RPMI8226 (cell line): ENCODE measurements around the gene TCAP.
"Not testable (repeated sequence)": the region's sequence is repeated elsewhere in the genome, so short reads cannot be mapped to it uniquely, and the experiment has no call there.

Source experiments
- DNase-seq: peaks from one replicate; pipeline ENCODE4 v3.0.0-alpha.2; 2015

TCAP gene

DNA sequence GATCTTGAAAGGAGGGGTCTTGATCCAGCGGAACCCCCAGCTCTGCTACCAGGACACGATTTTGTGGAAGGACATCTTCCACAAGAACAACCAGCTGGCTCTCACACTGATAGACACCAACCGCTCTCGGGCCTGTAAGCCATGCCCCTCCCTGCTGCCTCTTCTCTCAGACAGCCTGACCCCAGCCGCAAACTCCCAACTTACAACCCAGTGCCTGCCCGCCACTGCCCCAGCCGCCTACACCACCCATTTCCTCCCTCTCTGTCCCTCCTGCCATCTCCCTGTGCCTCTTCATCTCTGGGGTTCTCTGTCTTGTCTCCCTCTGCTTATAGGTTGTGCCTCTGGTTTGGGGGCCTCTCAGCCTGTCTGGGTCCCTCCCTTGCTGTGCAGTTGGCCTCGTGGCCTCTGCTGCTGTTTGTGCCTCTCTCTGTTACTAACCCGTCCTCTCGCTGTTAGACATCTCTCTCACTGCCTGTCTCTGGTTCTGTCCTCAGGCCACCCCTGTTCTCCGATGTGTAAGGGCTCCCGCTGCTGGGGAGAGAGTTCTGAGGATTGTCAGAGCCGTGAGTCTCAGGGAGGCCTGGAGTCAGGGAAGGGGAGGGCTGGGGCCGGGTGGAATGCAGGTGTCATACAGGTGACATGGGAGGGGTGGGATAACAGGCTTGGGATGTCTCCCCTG, 44.3 kb downstream of the TCAP start:
- no peak for DNase-seq

DNA sequence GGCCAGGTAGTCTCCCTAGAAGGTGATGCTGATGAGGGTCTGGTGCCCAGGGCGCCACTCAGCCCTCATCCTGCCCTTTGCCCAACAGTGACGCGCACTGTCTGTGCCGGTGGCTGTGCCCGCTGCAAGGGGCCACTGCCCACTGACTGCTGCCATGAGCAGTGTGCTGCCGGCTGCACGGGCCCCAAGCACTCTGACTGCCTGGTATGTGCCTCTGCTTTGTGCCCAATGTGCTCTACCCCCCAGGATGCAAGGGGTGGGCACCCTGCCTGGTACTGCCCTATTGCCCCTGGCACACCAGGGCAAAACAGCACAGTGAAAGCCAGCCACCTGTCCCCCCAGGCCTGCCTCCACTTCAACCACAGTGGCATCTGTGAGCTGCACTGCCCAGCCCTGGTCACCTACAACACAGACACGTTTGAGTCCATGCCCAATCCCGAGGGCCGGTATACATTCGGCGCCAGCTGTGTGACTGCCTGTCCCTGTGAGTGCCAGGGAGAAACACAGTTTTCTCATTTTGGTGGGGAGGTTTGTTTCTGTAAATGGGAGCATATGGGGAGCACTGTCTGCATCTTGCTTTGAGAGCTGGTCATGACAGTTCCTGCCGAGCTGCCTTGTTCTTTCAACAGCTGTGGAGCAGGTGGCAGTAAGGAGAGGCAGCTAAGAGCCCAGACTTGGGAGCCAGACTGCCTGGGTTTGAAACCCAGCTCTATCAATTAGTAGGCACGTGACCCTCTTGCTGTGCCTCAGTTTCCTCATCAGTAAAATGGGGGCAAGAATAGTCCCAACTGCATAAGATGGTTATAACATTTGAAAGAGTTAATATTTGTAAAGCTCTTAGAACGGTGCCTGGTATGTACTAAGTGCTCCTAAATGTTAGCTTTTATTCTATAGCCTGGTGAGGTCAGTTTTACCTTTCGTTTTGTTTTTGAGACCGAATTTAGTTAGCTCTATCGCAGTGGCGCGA, 45.1 kb downstream of the TCAP start:
- DNase-seq, result no peak

DNA sequence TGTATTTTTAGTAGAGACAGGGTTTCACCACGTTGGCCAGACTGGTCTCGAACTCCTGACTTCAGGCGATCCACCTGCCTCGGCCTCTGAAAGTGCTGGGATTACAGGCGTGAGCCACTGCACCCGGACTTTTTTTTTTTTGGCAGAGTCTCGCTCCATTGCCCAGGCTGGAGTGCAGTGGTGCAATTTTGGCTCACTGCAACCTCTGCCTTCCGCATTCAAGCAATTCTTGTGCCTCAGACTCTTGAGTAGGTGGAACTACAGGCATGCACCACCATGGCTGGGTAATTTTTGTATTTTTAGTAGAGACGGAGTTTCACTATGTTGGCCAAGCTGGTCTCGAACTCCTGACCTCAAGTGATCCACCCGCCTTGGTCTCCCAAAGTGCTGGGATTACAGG, 45.9 kb downstream of the TCAP start:
- not testable (repeated sequence) for DNase-seq

DNA sequence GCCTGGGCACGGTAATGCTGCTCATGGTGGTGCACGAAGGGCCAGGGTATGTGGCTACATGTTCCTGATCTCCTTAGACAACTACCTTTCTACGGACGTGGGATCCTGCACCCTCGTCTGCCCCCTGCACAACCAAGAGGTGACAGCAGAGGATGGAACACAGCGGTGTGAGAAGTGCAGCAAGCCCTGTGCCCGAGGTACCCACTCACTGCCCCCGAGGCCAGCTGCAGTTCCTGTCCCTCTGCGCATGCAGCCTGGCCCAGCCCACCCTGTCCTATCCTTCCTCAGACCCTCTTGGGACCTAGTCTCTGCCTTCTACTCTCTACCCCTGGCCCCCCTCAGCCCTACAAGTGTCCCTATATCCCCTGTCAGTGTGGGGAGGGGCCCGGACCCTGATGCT, 46.7 kb downstream of the TCAP start:
- no peak for DNase-seq

DNA sequence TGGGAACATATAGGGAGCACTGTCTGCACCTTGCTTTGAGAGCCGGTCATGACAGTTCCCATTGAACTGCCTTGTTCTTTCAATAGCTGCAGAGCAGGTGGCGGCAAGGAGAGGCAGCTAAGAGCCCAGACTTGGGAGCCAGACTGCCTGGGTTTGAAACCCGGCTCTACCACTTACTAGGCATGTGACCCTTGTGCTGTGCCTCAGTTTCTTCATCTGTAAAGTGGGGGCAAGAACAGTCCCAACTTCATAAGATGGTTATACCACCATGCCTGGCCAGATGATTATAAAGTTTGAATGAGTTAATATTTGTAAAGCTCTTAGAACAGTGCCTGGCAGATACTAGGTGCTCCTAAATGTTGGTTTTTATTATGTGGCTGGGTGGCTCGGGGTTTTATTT, 49.1 kb downstream of the TCAP start:
- no peak for DNase-seq

DNA sequence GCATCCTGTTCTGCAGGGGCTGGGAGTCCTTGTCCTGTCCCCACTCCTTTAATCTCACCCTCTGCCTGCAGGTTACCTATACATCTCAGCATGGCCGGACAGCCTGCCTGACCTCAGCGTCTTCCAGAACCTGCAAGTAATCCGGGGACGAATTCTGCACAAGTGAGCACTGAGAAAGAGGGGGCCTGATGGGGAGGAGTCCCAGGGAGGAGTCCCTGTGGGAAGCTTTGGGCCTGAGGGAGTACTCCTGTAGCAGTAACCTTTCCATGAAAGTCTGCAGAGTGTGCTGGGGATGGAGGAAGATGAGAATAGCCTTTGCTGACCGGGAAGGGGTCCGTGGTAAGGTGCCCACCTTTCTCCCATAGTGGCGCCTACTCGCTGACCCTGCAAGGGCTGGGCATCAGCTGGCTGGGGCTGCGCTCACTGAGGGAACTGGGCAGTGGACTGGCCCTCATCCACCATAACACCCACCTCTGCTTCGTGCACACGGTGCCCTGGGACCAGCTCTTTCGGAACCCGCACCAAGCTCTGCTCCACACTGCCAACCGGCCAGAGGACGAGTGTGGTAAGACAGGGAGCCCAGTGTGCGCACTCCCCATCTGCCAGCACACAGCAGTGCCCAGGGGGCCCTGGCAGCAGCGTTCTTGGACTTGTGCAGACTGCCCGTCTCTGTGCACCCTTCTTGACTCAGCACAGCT, 50.4 kb downstream of the TCAP start:
- no peak for DNase-seq
